ENCODE measurements around the gene CASP5. TPM values are rescaled to one million over a fixed set of nuclear protein-coding genes. Genes with fewer than 3 reads are reported as not detected.
A peak's percentile ranks its signal among the peaks of the same experiment; 100 is the strongest.
"Not testable (repeated sequence)": the region's sequence is repeated elsewhere in the genome, so short reads cannot be mapped to it uniquely, and the experiment has no call there.

CASP5 gene
- total RNA-seq, 4 donors from 2014 or later: not detected

- Histone ChIP-seq H3K36me3 (no peaks in the 10 kb centered on the region), H3K27ac (no peak overlapping the region), H3K27me3 (no peaks in the 10 kb centered on the region), H3K9me3 (no peaks in the 10 kb centered on the region), H3K4me1 (no peaks in the 10 kb centered on the region), H3K4me3 (replicated peaks in 1 of 3) (no peak overlapping the region)
- TF ChIP-seq, protein P1, sequence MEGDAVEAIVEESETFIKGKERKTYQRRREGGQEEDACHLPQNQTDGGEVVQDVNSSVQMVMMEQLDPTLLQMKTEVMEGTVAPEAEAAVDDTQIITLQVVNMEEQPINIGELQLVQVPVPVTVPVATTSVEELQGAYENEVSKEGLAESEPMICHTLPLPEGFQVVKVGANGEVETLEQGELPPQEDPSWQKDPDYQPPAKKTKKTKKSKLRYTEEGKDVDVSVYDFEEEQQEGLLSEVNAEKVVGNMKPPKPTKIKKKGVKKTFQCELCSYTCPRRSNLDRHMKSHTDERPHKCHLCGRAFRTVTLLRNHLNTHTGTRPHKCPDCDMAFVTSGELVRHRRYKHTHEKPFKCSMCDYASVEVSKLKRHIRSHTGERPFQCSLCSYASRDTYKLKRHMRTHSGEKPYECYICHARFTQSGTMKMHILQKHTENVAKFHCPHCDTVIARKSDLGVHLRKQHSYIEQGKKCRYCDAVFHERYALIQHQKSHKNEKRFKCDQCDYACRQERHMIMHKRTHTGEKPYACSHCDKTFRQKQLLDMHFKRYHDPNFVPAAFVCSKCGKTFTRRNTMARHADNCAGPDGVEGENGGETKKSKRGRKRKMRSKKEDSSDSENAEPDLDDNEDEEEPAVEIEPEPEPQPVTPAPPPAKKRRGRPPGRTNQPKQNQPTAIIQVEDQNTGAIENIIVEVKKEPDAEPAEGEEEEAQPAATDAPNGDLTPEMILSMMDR (IDR thresholded peaks at IDR 0.05): no peak
- no peak for TF ChIP-seq POLR2A (IDR thresholded peaks at IDR 0.05)
- 94% methylated on average over 1 of the region's 1 CpG for WGBS, 2 donors
- DNase-seq: no peak
- intact Hi-C loops (cut with DNase I): no loop called here
Measured at GRCh38 chr11:105049481-105049880, 26.5 kb upstream of the CASP5 start.

- 64% methylated on average over 8 of the region's 8 CpGs for WGBS, 2 donors
- no peak overlapping the region for H3K27ac ChIP-seq
Measured at GRCh38 chr11:105046898-105047579, 24.1 kb upstream of the CASP5 start.

GRCh38 chr11:105045676-105046296 is 22.8 kb upstream of the CASP5 start:
- TF ChIP-seq POLR2A (IDR thresholded peaks at IDR 0.05): no peak
- TF ChIP-seq, protein P1 (IDR thresholded peaks at IDR 0.05): no peak
- no peaks in the 10 kb centered on the region for H3K36me3 ChIP-seq
- H3K9me3 ChIP-seq: no peaks in the 10 kb centered on the region
- no peaks in the 10 kb centered on the region for H3K4me1 ChIP-seq
- 84 to 85% methylated on average over 5 of the region's 5 CpGs for WGBS, 2 donors
- DNase-seq: no peak
- peak overlapping the region in 1 of 3 donors; percentile 53 for H3K27ac ChIP-seq
- intact Hi-C loops (cut with DNase I): no loop called here
- H3K27me3 ChIP-seq: no peaks in the 10 kb centered on the region
- H3K4me3 ChIP-seq (replicated peaks in 1 of 3): no peak overlapping the region

More at GRCh38 chr11:105046898-105047579, 24.1 kb upstream of the CASP5 start:
- Histone ChIP-seq H3K9me3 (no peaks in the 10 kb centered on the region), H3K27me3 (no peaks in the 10 kb centered on the region), H3K36me3 (no peaks in the 10 kb centered on the region), H3K4me3 (replicated peaks in 1 of 3) (no peak overlapping the region), H3K4me1 (no peaks in the 10 kb centered on the region)
- TF ChIP-seq, protein P1 (IDR thresholded peaks at IDR 0.05): no peak
- TF ChIP-seq POLR2A (IDR thresholded peaks at IDR 0.05): no peak
- DNase-seq: no peak
- intact Hi-C loops (cut with DNase I): no loop called here

DNA sequence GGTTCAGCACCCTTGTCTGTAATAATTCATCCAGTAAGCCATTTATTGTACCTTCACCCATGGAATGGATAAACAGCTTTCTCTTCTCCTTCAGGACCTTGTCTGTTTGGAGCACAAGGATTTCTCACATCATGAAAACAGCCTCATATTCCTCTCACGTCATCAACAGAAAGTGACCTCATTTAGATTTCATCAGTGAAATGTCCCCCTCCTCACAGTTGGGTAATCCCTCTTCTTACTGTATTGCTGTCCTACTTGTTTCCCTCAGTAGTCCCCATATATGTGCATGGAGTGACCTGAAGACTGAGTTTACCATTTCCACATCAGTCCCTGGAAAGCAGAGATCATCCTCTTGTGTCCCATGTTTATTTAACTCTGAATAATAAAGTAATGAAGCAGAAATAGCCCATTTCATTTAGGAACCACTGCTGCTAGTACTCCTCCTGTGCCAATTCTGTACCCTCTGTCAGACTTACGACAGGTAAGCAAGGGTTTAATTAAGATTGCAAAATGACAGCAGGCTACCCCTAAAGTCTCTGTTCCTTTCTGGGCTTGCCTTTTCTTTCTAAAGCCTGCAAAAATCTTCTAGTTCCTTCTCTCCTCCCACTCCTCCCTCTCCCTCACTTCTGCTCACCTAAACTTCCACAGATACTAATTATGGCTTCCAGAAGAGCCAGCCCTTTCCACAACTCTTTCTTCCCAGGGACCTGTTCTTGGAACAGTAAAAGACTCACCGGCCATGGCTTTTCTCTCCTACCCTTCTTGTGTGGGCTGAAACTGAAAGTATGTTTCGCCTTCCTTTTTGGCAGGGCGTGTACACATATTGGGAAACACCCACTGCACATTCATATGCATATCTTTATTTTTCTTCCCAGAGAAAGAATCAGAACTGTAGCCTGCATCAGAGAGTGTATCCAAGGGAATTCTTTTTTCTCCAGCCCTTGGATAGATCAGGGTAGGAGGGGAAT is 21.9 kb upstream of the CASP5 start, which contains the start of gene CARD16:
TSS of gene CARD16 (minus strand) at position 779 of the 968 bp plus-strand sequence. CDS start at position 741, 38 bp downstream.
- WGBS, 2 donors: 61 to 65% methylated on average over 5 of the region's 5 CpGs
- peak within 1 kb of the TSS in 2 of 3 donors; percentile 38 to 53 for H3K27ac ChIP-seq

GRCh38 chr11:105042178-105042577 is 19.2 kb upstream of the CASP5 start:
- H3K4me3 ChIP-seq (replicated peaks in 1 of 3): no peak overlapping the region
- no peaks in the 10 kb centered on the region for H3K27me3 ChIP-seq
- TF ChIP-seq, protein P1 (IDR thresholded peaks at IDR 0.05): no peak
- no peak for TF ChIP-seq POLR2A (IDR thresholded peaks at IDR 0.05)
- no peaks in the 10 kb centered on the region for H3K9me3 ChIP-seq
- H3K4me1 ChIP-seq: no peaks in the 10 kb centered on the region
- no peaks in the 10 kb centered on the region for H3K36me3 ChIP-seq
- no peak overlapping the region for H3K27ac ChIP-seq
- WGBS, 2 donors: 59 to 65% methylated on average over 3 of the region's 3 CpGs
- no peak for DNase-seq
- intact Hi-C loops (cut with DNase I): no loop called here

More for the DNA sequence above, 21.9 kb upstream of the CASP5 start, which contains the start of gene CARD16:
- H3K27me3 ChIP-seq; H3K4me1 ChIP-seq; H3K9me3 ChIP-seq; intact Hi-C loops (cut with DNase I); H3K36me3 ChIP-seq: not testable (repeated sequence)
- H3K4me3 ChIP-seq (replicated peaks in 1 of 3): peak within 1 kb of the TSS in 2 of 3 donors; percentile 4 to 20
- DNase-seq: peak in 1 of 2 donors; percentile 3

All from thyroid gland (tissue), 4 donors.